HG02840 (cell line): ENCODE results near the gene KRT23.

ENCODE experiments used
- ATAC-seq: cut with Tn5 transposase; IDR thresholded peaks from one replicate; pipeline ENCODE4 v1.9.1; 2021; ENCODE audit warnings: mild to moderate bottlenecking, moderate library complexity, moderate number of reproducible peaks; ENCODE audit not compliant: unreplicated experiment, low FRiP score

Gene KRT23

GRCh38 chr17:40937384-40937819, at the start of gene KRT23:
TSS of gene KRT23 (minus strand) at chr17:40937646. CDS start at chr17:40936603, 1,043 bp downstream.
- ATAC-seq: no peak

GRCh38 chr17:40986920-40987319, 49.5 kb upstream of the KRT23 start:
- ATAC-seq: no peak

GRCh38 chr17:40984226-40984625, 46.8 kb upstream of the KRT23 start, which contains the start of gene KRT40:
TSS of gene KRT40 (minus strand) at chr17:40984326. CDS start at chr17:40984273, 53 bp downstream.
- ATAC-seq: no peak

- no peak for ATAC-seq
Observed at GRCh38 chr17:40981115-40981514, 43.7 kb upstream of the KRT23 start.

- no peak for ATAC-seq
Observed at GRCh38 chr17:40980596-40980995, 43.1 kb upstream of the KRT23 start.

GRCh38 chr17:40980117-40980516, 42.7 kb upstream of the KRT23 start:
- no peak for ATAC-seq

GRCh38 chr17:40978575-40979151, 41.2 kb upstream of the KRT23 start:
- ATAC-seq: no peak

GRCh38 chr17:40975516-40975915, 38.1 kb upstream of the KRT23 start:
- ATAC-seq: no peak

GRCh38 chr17:40974366-40974765, 36.9 kb upstream of the KRT23 start:
- ATAC-seq: no peak

GRCh38 chr17:40967582-40967981, 30.1 kb upstream of the KRT23 start:
- ATAC-seq: no peak

- ATAC-seq: no peak
Observed at GRCh38 chr17:40966848-40967247, 29.4 kb upstream of the KRT23 start, which contains the start of gene KRT39. TSS of gene KRT39 (minus strand) at chr17:40966948. CDS start at chr17:40966856, 92 bp downstream.

- no peak for ATAC-seq
Observed at GRCh38 chr17:40963838-40964237, 26.4 kb upstream of the KRT23 start.

GRCh38 chr17:40962059-40962561, 24.7 kb upstream of the KRT23 start:
- no peak for ATAC-seq

- no peak for ATAC-seq
Observed at GRCh38 chr17:40961591-40961990, 24.1 kb upstream of the KRT23 start.

GRCh38 chr17:40960144-40960543, 22.7 kb upstream of the KRT23 start:
- no peak for ATAC-seq

- no peak for ATAC-seq
Observed at GRCh38 chr17:40958086-40958953, 20.9 kb upstream of the KRT23 start.

- no peak for ATAC-seq
Observed at GRCh38 chr17:40956401-40957254, 19.2 kb upstream of the KRT23 start.

- no peak for ATAC-seq
Observed at GRCh38 chr17:40953881-40954280, 16.4 kb upstream of the KRT23 start.

GRCh38 chr17:40952661-40953060, 15.2 kb upstream of the KRT23 start:
- ATAC-seq: no peak

- ATAC-seq: no peak
Observed at GRCh38 chr17:40952154-40952553, 14.7 kb upstream of the KRT23 start.
